NT2/D1 (cell line): ENCODE data around the gene MYH9.

ENCODE experiments used
- SUZ12 ChIP-seq: IDR thresholded peaks from 2 replicates; pipeline ENCODE4 v1.6.1; 2011; ENCODE audit not compliant: insufficient read length, insufficient read depth; ENCODE audit errors: extremely low read depth
- YY1 ChIP-seq: IDR thresholded peaks from 2 replicates; pipeline ENCODE4 v1.6.1; 2011; ENCODE audit not compliant: insufficient read length, insufficient read depth
- ZNF274 ChIP-seq: IDR thresholded peaks from 2 replicates; pipeline ENCODE4 v1.6.1; 2011; ENCODE audit warnings: mild to moderate bottlenecking, low read depth, low read length

DNA sequence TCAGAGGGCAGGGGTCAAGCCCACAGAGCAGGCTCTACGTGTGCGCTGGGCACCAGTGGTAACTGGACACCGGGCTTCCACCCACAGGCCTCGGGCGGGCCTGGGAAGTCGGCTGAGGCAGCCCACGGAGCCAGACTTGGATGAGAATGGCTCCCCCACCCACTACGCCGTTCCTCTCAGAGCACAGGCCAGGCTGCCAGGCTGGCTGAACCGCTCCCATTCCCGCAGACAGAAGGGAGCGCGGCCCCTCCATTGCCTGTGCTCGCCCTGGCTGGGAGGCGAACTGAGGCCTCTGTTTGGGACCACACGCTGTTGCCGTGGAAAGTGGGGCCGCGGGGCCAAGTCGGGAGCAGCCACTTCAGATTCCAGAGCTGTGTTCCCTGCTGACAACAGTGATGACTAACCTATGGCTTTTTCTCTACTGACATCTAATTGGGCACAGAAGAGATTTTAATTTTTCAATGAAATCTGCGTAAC is 63.9 kb downstream of the MYH9 start:
- TF ChIP-seq YY1: no peak
- TF ChIP-seq ZNF274: no peak
- TF ChIP-seq SUZ12: no peak
